CD4-positive, alpha-beta memory T cell (primary cell): Measurements from ENCODE around the gene SRC. TPM values are rescaled to one million over a fixed set of nuclear protein-coding genes. Genes with fewer than 3 reads are reported as not detected.

Experiments used
- CTCF ChIA-PET: fragments of 350-600 bp; sonication (Branson Sonifier 250); formaldehyde crosslinking; loops from one replicate; lab custom pipeline; 2021; ENCODE audit warnings: inconsistent platforms; ENCODE audit not compliant: partially characterized antibody; lab: Charles Lee
- POLR2A ChIA-PET: fragments of 350-600 bp; sonication (Branson Sonifier 250); formaldehyde crosslinking; loops from one replicate; lab custom pipeline; 2021; ENCODE audit not compliant: partially characterized antibody; lab: Charles Lee
- DNase-seq, 5 donors: peaks; one replicate each; pipeline versions ENCODE4 v3.0.0 to v3.0.0-alpha.2; 2020 to 2022; ENCODE audit warnings: mixed read lengths in 1 of 5
- H3K27ac ChIP-seq: one replicate; pipeline ENCODE4 v1.7.0; 2013; ENCODE audit warnings: low read depth, low read length
- H3K27me3 ChIP-seq: 2 replicates; pipeline ENCODE4 v1.7.0; 2013; ENCODE audit warnings: mild to moderate bottlenecking, low read length, moderate library complexity; ENCODE audit not compliant: insufficient read depth
- H3K36me3 ChIP-seq: 2 replicates; pipeline ENCODE4 v1.7.0; 2013; ENCODE audit warnings: mild to moderate bottlenecking, low read length, moderate library complexity; ENCODE audit not compliant: insufficient read depth
- H3K4me1 ChIP-seq: 2 replicates; pipeline ENCODE4 v1.7.0; 2013; ENCODE audit warnings: mild to moderate bottlenecking, low read length, moderate library complexity; ENCODE audit not compliant: insufficient read depth
- H3K4me3 ChIP-seq, 2 donors: one replicate each; pipeline ENCODE4 v1.7.0; 2013; ENCODE audit warnings: low read length in 2 of 2, mild to moderate bottlenecking in 1 of 2
- H3K9me3 ChIP-seq, 2 donors: one replicate each; pipeline ENCODE4 v1.7.0; 2013; ENCODE audit warnings: low read length in 2 of 2, control low read depth in 1 of 2; ENCODE audit not compliant: control insufficient read depth in 1 of 2
- H3K27ac Mint-ChIP-seq, 7 donors: one replicate each; pipeline ENCODE4 v1.8.0; 2020 to 2021; ENCODE audit warnings: mixed read lengths in 7 of 7, mild to moderate bottlenecking in 6 of 7, inconsistent platforms in 3 of 7, moderate library complexity in 3 of 7
- H3K27me3 Mint-ChIP-seq, 2 donors: one replicate each; pipeline ENCODE4 v1.8.0; 2020 to 2021; ENCODE audit warnings: mixed read lengths in 2 of 2
- H3K36me3 Mint-ChIP-seq, 2 donors: one replicate each; pipeline ENCODE4 v1.8.0; 2020 to 2021; ENCODE audit warnings: mixed read lengths in 2 of 2, inconsistent platforms in 1 of 2, mild to moderate bottlenecking in 1 of 2
- H3K4me1 Mint-ChIP-seq, 4 donors: one replicate each; pipeline ENCODE4 v1.8.0; 2020 to 2021; ENCODE audit warnings: mixed read lengths in 4 of 4, mild to moderate bottlenecking in 1 of 4
- H3K4me3 Mint-ChIP-seq, 8 donors: one replicate each; pipeline ENCODE4 v1.8.0; 2020 to 2021; ENCODE audit warnings: mixed read lengths in 8 of 8, mild to moderate bottlenecking in 7 of 8, moderate library complexity in 6 of 8, inconsistent platforms in 3 of 8
- H3K9me3 Mint-ChIP-seq, 8 donors: one replicate each; pipeline ENCODE4 v1.8.0; 2020 to 2021; ENCODE audit warnings: mixed read lengths in 8 of 8, mild to moderate bottlenecking in 5 of 8, inconsistent platforms in 3 of 8, moderate library complexity in 1 of 8
- intact Hi-C: fragments of 100-400 bp; cut with micrococcal nuclease; formaldehyde crosslinking; loops from one replicate; pipeline ENCODE4 v1.15.1; 2023
- polyA plus RNA-seq, 2 donors: library from polyadenylated mRNA; unstranded; fragments of 300-500 nt; fragmentation: Illumina TruSeq; gene quantifications; one replicate each; pipeline ENCODE4 v1.2.3, GENCODE V29; 2021
- total RNA-seq, 2 experiments: library from RNA; stranded (reverse); gene quantifications; one replicate each; pipeline ENCODE4 v1.2.3, GENCODE V29; 2021

The SRC gene
- total and polyA plus RNA-seq, 4 experiments from 2014 or later, result 0.32 to 4.5 (median 2.3) TPM

GRCh38 chr20:37421988-37422387 lies 76.0 kb downstream of the SRC start:
- H3K4me1 ChIP-seq, result no peaks in the 10 kb centered on the region
- H3K27ac Mint-ChIP-seq, result no peak overlapping the region
- H3K9me3 Mint-ChIP-seq, result peaks cover 0 to 2% (median 0%) of the 10 kb centered on the region in 8 donors
- no peaks in the 10 kb centered on the region for H3K27me3 ChIP-seq
- POLR2A ChIA-PET, result no interaction called here
- no peak for DNase-seq
- no peaks in the 10 kb centered on the region for H3K9me3 ChIP-seq
- CTCF ChIA-PET, result no interaction called here
- intact Hi-C loops, result no loop called here
- no peaks in the 10 kb centered on the region for H3K36me3 Mint-ChIP-seq
- no peak overlapping the region for H3K4me3 ChIP-seq
- no peaks in the 10 kb centered on the region for H3K36me3 ChIP-seq
- H3K27ac ChIP-seq, result no peak overlapping the region
- peaks cover 24 to 31% of the 10 kb centered on the region in 2 donors for H3K27me3 Mint-ChIP-seq
- peaks cover 0 to 2% (median 0%) of the 10 kb centered on the region in 4 donors for H3K4me1 Mint-ChIP-seq
- no peak overlapping the region for H3K4me3 Mint-ChIP-seq

GRCh38 chr20:37422791-37423286 lies 76.9 kb downstream of the SRC start:
- no peaks in the 10 kb centered on the region for H3K27me3 ChIP-seq
- peaks cover 24 to 31% of the 10 kb centered on the region in 2 donors for H3K27me3 Mint-ChIP-seq

GRCh38 chr20:37423545-37423944 lies 77.6 kb downstream of the SRC start:
- Mint-ChIP-seq H3K9me3 (peaks cover 0 to 2% (median 0%) of the 10 kb centered on the region in 8 donors), H3K4me3 (no peak overlapping the region), H3K36me3 (no peaks in the 10 kb centered on the region), H3K4me1 (peaks cover 0 to 2% (median 0%) of the 10 kb centered on the region in 4 donors), H3K27ac (no peak overlapping the region), H3K27me3 (peaks cover 24 to 31% of the 10 kb centered on the region in 2 donors)
- H3K9me3 ChIP-seq, result no peaks in the 10 kb centered on the region
- H3K27me3 ChIP-seq, result no peaks in the 10 kb centered on the region
- H3K27ac ChIP-seq, result no peak overlapping the region
- no peak for DNase-seq
- intact Hi-C loops, result no loop called here
- no peak overlapping the region for H3K4me3 ChIP-seq
- no peaks in the 10 kb centered on the region for H3K36me3 ChIP-seq
- no peaks in the 10 kb centered on the region for H3K4me1 ChIP-seq
- ChIA-PET CTCF (no interaction called here), POLR2A (no interaction called here)

More at GRCh38 chr20:37422791-37423286, 76.9 kb downstream of the SRC start:
- DNase-seq, result no peak
- Mint-ChIP-seq H3K36me3 (no peaks in the 10 kb centered on the region), H3K4me1 (peaks cover 0 to 2% (median 0%) of the 10 kb centered on the region in 4 donors), H3K4me3 (no peak overlapping the region), H3K27ac (no peak overlapping the region), H3K9me3 (peaks cover 0 to 2% (median 0%) of the 10 kb centered on the region in 8 donors)
- ChIA-PET POLR2A (no interaction called here), CTCF (no interaction called here)
- no peak overlapping the region for H3K4me3 ChIP-seq
- intact Hi-C loops, result no loop called here
- H3K36me3 ChIP-seq, result no peaks in the 10 kb centered on the region
- H3K9me3 ChIP-seq, result no peaks in the 10 kb centered on the region
- H3K4me1 ChIP-seq, result no peaks in the 10 kb centered on the region
- H3K27ac ChIP-seq, result no peak overlapping the region

DNA sequence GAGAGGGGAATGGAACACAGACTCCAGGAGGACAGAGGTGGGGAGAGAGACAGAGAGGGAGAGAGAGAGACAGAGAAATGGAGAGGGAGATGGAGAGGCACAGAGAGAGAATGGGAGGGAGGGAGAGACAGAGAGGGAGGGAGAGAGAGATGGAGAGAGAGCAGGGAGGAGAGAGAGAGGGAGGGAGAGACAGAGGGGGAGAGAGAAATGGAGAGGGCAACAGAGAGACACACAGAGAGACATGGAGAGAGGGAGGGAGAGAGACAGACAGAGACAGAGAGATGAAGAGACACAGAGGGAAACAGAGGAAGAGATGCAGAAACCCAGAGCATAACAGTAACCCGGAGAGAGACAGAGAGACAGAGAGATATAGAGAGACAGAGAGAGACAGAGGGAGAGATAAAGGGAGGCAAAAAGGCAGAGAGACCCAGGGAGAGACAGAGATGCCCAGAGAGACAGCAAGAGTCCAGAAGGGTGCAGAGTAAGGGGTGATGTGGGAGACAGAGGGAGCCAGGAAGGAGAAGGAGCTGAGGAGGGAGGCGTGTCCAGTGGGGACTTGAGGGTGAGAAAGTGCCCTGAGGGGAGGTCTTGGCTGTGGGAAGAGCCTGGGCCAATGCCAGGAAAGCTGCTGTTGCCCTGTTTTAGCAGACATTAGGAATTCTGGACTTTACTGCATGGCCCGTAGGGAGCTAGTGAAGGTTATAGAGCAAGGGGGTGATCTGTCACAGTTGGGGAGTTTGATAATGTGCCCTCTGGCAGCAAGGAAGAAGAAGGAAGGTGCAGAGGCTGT lies 78.3 kb downstream of the SRC start:
- no peaks in the 10 kb centered on the region for H3K9me3 ChIP-seq
- H3K27me3 ChIP-seq, result no peaks in the 10 kb centered on the region
- ChIA-PET POLR2A (no interaction called here), CTCF (no interaction called here)
- Mint-ChIP-seq H3K9me3 (peaks cover 0 to 2% (median 0%) of the 10 kb centered on the region in 8 donors), H3K36me3 (no peaks in the 10 kb centered on the region), H3K27me3 (peaks cover 24 to 31% of the 10 kb centered on the region in 2 donors), H3K4me3 (no peak overlapping the region), H3K4me1 (peaks cover 0 to 2% (median 0%) of the 10 kb centered on the region in 4 donors), H3K27ac (no peak overlapping the region)
- H3K4me3 ChIP-seq, result no peak overlapping the region
- no peaks in the 10 kb centered on the region for H3K4me1 ChIP-seq
- no peaks in the 10 kb centered on the region for H3K36me3 ChIP-seq
- H3K27ac ChIP-seq, result no peak overlapping the region
- DNase-seq, result no peak
- intact Hi-C loops, result no loop called here

DNA sequence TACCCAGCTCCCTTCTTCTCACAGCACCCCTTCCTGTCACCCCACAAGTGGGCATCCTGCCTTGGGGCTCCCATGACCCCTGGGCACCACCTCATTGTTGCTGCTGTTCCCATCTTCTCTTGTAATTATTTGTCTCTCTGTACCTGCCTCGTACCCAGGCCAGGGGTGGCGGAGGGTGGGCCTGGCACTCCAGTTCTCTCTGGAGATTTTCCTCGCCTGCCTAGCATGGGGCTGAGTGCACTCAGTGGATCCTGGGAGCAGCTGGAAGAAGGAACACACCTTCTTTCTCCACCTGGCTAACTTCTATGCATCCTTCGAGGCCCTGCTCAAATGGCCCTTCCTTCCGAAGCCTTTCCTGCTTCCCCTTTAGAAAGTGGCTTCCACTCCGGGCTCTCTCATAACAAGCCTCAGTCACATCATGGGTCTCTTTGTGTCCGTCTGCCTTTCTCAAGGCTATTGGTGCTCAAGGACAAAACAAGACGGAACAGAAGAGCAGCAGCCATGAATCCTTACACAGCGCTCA lies 79.2 kb downstream of the SRC start:
- H3K9me3 Mint-ChIP-seq, result peaks cover 0 to 2% (median 0%) of the 10 kb centered on the region in 8 donors
- ChIA-PET CTCF (no interaction called here), POLR2A (no interaction called here)
- Histone ChIP-seq H3K4me3 (no peak overlapping the region), H3K9me3 (no peaks in the 10 kb centered on the region), H3K27me3 (no peaks in the 10 kb centered on the region), H3K36me3 (no peaks in the 10 kb centered on the region), H3K27ac (no peak overlapping the region), H3K4me1 (no peaks in the 10 kb centered on the region)
- H3K4me3 Mint-ChIP-seq, result no peak overlapping the region
- no peak for DNase-seq
- H3K27ac Mint-ChIP-seq, result no peak overlapping the region
- H3K27me3 Mint-ChIP-seq, result peaks cover 24 to 29% of the 10 kb centered on the region in 2 donors
- no peaks in the 10 kb centered on the region for H3K36me3 Mint-ChIP-seq
- H3K4me1 Mint-ChIP-seq, result peaks cover 0 to 2% (median 0%) of the 10 kb centered on the region in 4 donors
- intact Hi-C loops, result no loop called here

GRCh38 chr20:37426106-37426505 lies 80.2 kb downstream of the SRC start:
- Mint-ChIP-seq H3K4me1 (no peaks in the 10 kb centered on the region), H3K36me3 (no peaks in the 10 kb centered on the region), H3K27me3 (peaks cover 19 to 23% of the 10 kb centered on the region in 2 donors), H3K4me3 (no peak overlapping the region), H3K27ac (no peak overlapping the region), H3K9me3 (no peaks in the 10 kb centered on the region)
- H3K27me3 ChIP-seq, result no peaks in the 10 kb centered on the region
- H3K9me3 ChIP-seq, result no peaks in the 10 kb centered on the region
- no peak overlapping the region for H3K4me3 ChIP-seq
- intact Hi-C loops, result no loop called here
- POLR2A ChIA-PET, result no interaction called here
- CTCF ChIA-PET, result no interaction called here
- no peak for DNase-seq
- H3K36me3 ChIP-seq, result no peaks in the 10 kb centered on the region
- no peaks in the 10 kb centered on the region for H3K4me1 ChIP-seq
- H3K27ac ChIP-seq, result no peak overlapping the region

- DNase-seq, result no peak
- Histone ChIP-seq H3K9me3 (no peaks in the 10 kb centered on the region), H3K36me3 (no peaks in the 10 kb centered on the region), H3K27me3 (no peaks in the 10 kb centered on the region), H3K4me3 (no peak overlapping the region), H3K27ac (no peak overlapping the region), H3K4me1 (no peaks in the 10 kb centered on the region)
- Mint-ChIP-seq H3K27ac (no peak overlapping the region), H3K4me1 (no peaks in the 10 kb centered on the region), H3K27me3 (peaks cover 17 to 18% of the 10 kb centered on the region in 2 donors), H3K9me3 (no peaks in the 10 kb centered on the region), H3K36me3 (no peaks in the 10 kb centered on the region), H3K4me3 (no peak overlapping the region)
- ChIA-PET POLR2A (no interaction called here), CTCF (no interaction called here)
- intact Hi-C loops, result no loop called here
Measured at GRCh38 chr20:37426978-37427377, 81.0 kb downstream of the SRC start.
